Purkinje cell (primary cell): Measurements from ENCODE around the gene ACTN2. TPM values are rescaled to one million over a fixed set of nuclear protein-coding genes. Genes with fewer than 3 reads are reported as not detected.

Experiments used
- polyA plus RNA-seq: library from polyadenylated mRNA; unstranded; fragments of >200 nt; fragmentation: Nextera tagmentation; gene quantifications from 2 replicates; pipeline ENCODE4 v1.2.1, GENCODE V29; 2014

The ACTN2 gene
- polyA plus RNA-seq, result 1.0 and 5.0 TPM in 2 replicates

GRCh38 chr1:236685917-236686814 is at the start of gene ACTN2:
Gene ACTN2, plus strand, starts transcription at chr1:236686499. Its CDS starts 175 bp downstream, at chr1:236686674.

GRCh38 chr1:236795035-236795756 is 108.9 kb downstream of the ACTN2 start, which contains the start of gene MTR:
Gene MTR, plus strand, starts transcription at chr1:236795292. Its CDS starts 412 bp downstream, at chr1:236795704.

Other genes starting within 250 kb of the ACTN2 start
- gene LGALS8, start 162.5 kb upstream of the ACTN2 start, polyA plus RNA-seq, result 75.1 and 90.5 TPM in 2 replicates
- 4.4 and 20.7 TPM in 2 replicates for gene HEATR1, start 82.0 kb upstream of the ACTN2 start, polyA plus RNA-seq
- 3.5 and 4.2 TPM in 2 replicates for gene MTR, start 108.8 kb downstream of the ACTN2 start, polyA plus RNA-seq